ENCODE data around the gene DDX1. TPM values are rescaled to one million over a fixed set of nuclear protein-coding genes. Genes with fewer than 3 reads are reported as not detected.

Gene DDX1
- total RNA-seq, 1 experiment from 2014 or later, result 115 TPM

- peaks cover 19% of the 10 kb centered on the region for H3K36me3 Mint-ChIP-seq
- no peak for TF ChIP-seq SMAD3 (CRISPR knock-in tag; IDR thresholded peaks at IDR 0.05; ENCODE audit: borderline replicate concordance)
- no peak for TF ChIP-seq NFATC4 (CRISPR knock-in tag; IDR thresholded peaks at IDR 0.05)
- TF ChIP-seq ZNF425 (CRISPR knock-in tag; conservative IDR thresholded peaks at IDR 0.05), result no peak
- TF ChIP-seq TCF7 (CRISPR knock-in tag; IDR thresholded peaks at IDR 0.05; ENCODE audit: low read depth), result no peak
- no peak for TF ChIP-seq SMAD4 (CRISPR knock-in tag; IDR thresholded peaks at IDR 0.05)
- TF ChIP-seq MYBL2 (CRISPR knock-in tag; IDR thresholded peaks at IDR 0.05), result no peak
- no peak for TF ChIP-seq E2F1 (CRISPR knock-in tag; IDR thresholded peaks at IDR 0.05)
- no peak for TF ChIP-seq ZNF317 (CRISPR knock-in tag; IDR thresholded peaks at IDR 0.05; ENCODE audit: borderline replicate concordance, low read depth)
- no peak for TF ChIP-seq GTF2I (CRISPR knock-in tag; conservative IDR thresholded peaks at IDR 0.05)
- TF ChIP-seq ERG (CRISPR knock-in tag; IDR thresholded peaks at IDR 0.05), result no peak
- TF ChIP-seq ZNF138 (CRISPR knock-in tag; conservative IDR thresholded peaks at IDR 0.05), result no peak
- TF ChIP-seq CREM (CRISPR knock-in tag; IDR thresholded peaks at IDR 0.05), result no peak
- TF ChIP-seq HMGXB4 (CRISPR knock-in tag; IDR thresholded peaks at IDR 0.05), result no peak
- no peak for TF ChIP-seq ZSCAN18 (CRISPR knock-in tag; IDR thresholded peaks at IDR 0.05)
- no peak for TF ChIP-seq ZNF121 (CRISPR knock-in tag; IDR thresholded peaks at IDR 0.05)
- TF ChIP-seq ZBTB21 (CRISPR knock-in tag; IDR thresholded peaks at IDR 0.05; ENCODE audit: borderline replicate concordance), result no peak
- TF ChIP-seq SP1 (CRISPR knock-in tag; conservative IDR thresholded peaks at IDR 0.05), result no peak
- H3K4me3 Mint-ChIP-seq, result no peak overlapping the region
- no peaks in the 10 kb centered on the region for H3K27me3 Mint-ChIP-seq (ENCODE audit: low read depth)
- POLR2A ChIA-PET, result no interaction called here
- DNase-seq (ENCODE audit: low spot score) (no peak), ATAC-seq (no peak)
- CTCF ChIA-PET, result interaction anchor here (0.6 to 1.4 kb wide), 2 partner anchors 108 to 866 kb away, joined by 3 to 7 read pairs; no protein-coding TSS in a partner anchor
- no peak overlapping the region for H3K27ac Mint-ChIP-seq
- peaks cover 30% of the 10 kb centered on the region for H3K4me1 Mint-ChIP-seq
- H3K9me3 Mint-ChIP-seq, result peaks cover 7% of the 10 kb centered on the region
These were observed 47.9 kb downstream of the DDX1 start for GRCh38 chr2:15639323-15640251.

All from WTC11 (cell line).